ENCODE measurements around the gene MTMR12. TPM values are rescaled to one million over a fixed set of nuclear protein-coding genes. Genes with fewer than 3 reads are reported as not detected.

The MTMR12 gene
- total and polyA plus RNA-seq, 2 of the 8 experiments (the other 6 are each of a cell fraction or from before 2014, with no cell fraction given): 19.1 to 59.3 TPM

GRCh38 chr5:32312595-32313332 is at the start of gene MTMR12 (continued):
- TF ChIP-seq KDM4A (IDR thresholded peaks at IDR 0.05; ENCODE audit: low read depth, low read length, severe bottlenecking) (peak; percentile 55), SP2 (IDR thresholded peaks at IDR 0.05; ENCODE audit: low read length) (peak; percentile 88), SP1 (IDR thresholded peaks at IDR 0.05; ENCODE audit: low read depth, low read length) (peak; percentile 99), NRF1 (IDR thresholded peaks at IDR 0.05; ENCODE audit: low read depth, low read length) (peak; percentile 27; the same call in 1 of the 2 replicates), POLR2A (IDR thresholded peaks at IDR 0.05; ENCODE audit: control extremely low read depth in 1 of 2, low read depth in 2 of 2, low read length in 2 of 2) (peak; percentile 89 to 91), RXRA (IDR thresholded peaks at IDR 0.05; ENCODE audit: insufficient read depth, low read depth, low read length) (no peak), CREB1 (IDR thresholded peaks at IDR 0.05) (peak; percentile 22; the same call in 1 of the 2 replicates), RFX5 (IDR thresholded peaks at IDR 0.05; ENCODE audit: borderline replicate concordance, low read depth, low read length) (peak; percentile 60; the same call in 1 of the 2 replicates), JUN (IDR thresholded peaks at IDR 0.05; ENCODE audit: low read depth, low read length) (no peak), POLR2AphosphoS5 (IDR thresholded peaks at IDR 0.05; ENCODE audit: low read depth, low read length) (peak; percentile 93), POU5F1 (IDR thresholded peaks at IDR 0.05; ENCODE audit: low read depth, low read length) (no peak)
- TF ChIP-seq, protein P1, sequence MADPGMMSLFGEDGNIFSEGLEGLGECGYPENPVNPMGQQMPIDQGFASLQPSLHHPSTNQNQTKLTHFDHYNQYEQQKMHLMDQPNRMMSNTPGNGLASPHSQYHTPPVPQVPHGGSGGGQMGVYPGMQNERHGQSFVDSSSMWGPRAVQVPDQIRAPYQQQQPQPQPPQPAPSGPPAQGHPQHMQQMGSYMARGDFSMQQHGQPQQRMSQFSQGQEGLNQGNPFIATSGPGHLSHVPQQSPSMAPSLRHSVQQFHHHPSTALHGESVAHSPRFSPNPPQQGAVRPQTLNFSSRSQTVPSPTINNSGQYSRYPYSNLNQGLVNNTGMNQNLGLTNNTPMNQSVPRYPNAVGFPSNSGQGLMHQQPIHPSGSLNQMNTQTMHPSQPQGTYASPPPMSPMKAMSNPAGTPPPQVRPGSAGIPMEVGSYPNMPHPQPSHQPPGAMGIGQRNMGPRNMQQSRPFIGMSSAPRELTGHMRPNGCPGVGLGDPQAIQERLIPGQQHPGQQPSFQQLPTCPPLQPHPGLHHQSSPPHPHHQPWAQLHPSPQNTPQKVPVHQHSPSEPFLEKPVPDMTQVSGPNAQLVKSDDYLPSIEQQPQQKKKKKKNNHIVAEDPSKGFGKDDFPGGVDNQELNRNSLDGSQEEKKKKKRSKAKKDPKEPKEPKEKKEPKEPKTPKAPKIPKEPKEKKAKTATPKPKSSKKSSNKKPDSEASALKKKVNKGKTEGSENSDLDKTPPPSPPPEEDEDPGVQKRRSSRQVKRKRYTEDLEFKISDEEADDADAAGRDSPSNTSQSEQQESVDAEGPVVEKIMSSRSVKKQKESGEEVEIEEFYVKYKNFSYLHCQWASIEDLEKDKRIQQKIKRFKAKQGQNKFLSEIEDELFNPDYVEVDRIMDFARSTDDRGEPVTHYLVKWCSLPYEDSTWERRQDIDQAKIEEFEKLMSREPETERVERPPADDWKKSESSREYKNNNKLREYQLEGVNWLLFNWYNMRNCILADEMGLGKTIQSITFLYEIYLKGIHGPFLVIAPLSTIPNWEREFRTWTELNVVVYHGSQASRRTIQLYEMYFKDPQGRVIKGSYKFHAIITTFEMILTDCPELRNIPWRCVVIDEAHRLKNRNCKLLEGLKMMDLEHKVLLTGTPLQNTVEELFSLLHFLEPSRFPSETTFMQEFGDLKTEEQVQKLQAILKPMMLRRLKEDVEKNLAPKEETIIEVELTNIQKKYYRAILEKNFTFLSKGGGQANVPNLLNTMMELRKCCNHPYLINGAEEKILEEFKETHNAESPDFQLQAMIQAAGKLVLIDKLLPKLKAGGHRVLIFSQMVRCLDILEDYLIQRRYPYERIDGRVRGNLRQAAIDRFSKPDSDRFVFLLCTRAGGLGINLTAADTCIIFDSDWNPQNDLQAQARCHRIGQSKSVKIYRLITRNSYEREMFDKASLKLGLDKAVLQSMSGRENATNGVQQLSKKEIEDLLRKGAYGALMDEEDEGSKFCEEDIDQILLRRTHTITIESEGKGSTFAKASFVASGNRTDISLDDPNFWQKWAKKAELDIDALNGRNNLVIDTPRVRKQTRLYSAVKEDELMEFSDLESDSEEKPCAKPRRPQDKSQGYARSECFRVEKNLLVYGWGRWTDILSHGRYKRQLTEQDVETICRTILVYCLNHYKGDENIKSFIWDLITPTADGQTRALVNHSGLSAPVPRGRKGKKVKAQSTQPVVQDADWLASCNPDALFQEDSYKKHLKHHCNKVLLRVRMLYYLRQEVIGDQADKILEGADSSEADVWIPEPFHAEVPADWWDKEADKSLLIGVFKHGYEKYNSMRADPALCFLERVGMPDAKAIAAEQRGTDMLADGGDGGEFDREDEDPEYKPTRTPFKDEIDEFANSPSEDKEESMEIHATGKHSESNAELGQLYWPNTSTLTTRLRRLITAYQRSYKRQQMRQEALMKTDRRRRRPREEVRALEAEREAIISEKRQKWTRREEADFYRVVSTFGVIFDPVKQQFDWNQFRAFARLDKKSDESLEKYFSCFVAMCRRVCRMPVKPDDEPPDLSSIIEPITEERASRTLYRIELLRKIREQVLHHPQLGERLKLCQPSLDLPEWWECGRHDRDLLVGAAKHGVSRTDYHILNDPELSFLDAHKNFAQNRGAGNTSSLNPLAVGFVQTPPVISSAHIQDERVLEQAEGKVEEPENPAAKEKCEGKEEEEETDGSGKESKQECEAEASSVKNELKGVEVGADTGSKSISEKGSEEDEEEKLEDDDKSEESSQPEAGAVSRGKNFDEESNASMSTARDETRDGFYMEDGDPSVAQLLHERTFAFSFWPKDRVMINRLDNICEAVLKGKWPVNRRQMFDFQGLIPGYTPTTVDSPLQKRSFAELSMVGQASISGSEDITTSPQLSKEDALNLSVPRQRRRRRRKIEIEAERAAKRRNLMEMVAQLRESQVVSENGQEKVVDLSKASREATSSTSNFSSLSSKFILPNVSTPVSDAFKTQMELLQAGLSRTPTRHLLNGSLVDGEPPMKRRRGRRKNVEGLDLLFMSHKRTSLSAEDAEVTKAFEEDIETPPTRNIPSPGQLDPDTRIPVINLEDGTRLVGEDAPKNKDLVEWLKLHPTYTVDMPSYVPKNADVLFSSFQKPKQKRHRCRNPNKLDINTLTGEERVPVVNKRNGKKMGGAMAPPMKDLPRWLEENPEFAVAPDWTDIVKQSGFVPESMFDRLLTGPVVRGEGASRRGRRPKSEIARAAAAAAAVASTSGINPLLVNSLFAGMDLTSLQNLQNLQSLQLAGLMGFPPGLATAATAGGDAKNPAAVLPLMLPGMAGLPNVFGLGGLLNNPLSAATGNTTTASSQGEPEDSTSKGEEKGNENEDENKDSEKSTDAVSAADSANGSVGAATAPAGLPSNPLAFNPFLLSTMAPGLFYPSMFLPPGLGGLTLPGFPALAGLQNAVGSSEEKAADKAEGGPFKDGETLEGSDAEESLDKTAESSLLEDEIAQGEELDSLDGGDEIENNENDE (IDR thresholded peaks at IDR 0.05; ENCODE audit: insufficient replicate concordance, low read length): no peak

All from H1 (cell line).